SK-N-SH (cell line): ENCODE data around the gene BIN2. TPM values are rescaled to one million over a fixed set of nuclear protein-coding genes. Genes with fewer than 3 reads are reported as not detected.
"Not testable (repeated sequence)": the region's sequence is repeated elsewhere in the genome, so short reads cannot be mapped to it uniquely, and the experiment has no call there.

Source experiments
- CTCF ChIA-PET: fragments of 300-600, 350-600 bp; formaldehyde crosslinking; extraction: SDS; loops from one replicate; lab custom pipeline; 2021; lab: Yijun Ruan, JAX
- POLR2A ChIA-PET: fragments of 350-600 bp; sonication (Branson Sonifier 250); formaldehyde crosslinking; extraction: SDS; loops from one replicate; lab custom pipeline; 2020; ENCODE audit warnings: antibody characterized with exemption, inconsistent platforms; lab: Yijun Ruan, JAX
- DNase-seq: peaks from one replicate; pipeline ENCODE4 v3.0.0; 2012
- H2AFZ ChIP-seq: fragments of 200-600 bp; sonication (generic); 2 replicates; pipeline ENCODE4 v1.8.1; 2016; ENCODE audit warnings: antibody characterized with exemption, mild to moderate bottlenecking, low read depth
- H3F3A ChIP-seq: fragments of 200-600 bp; sonication (generic); replicated peaks from 2 replicates; pipeline ENCODE3; 2016; ENCODE audit warnings: antibody characterized with exemption, mild to moderate bottlenecking; ENCODE audit not compliant: insufficient read depth
- H3K27ac ChIP-seq, 2 experiments: fragments of 200-500 bp in 1 of 2; fragments of 200-600 bp in 1 of 2; sonication (Bioruptor generic) in 1 of 2; sonication (generic), shearing (Covaris generic) in 1 of 2; 2 replicates each; pipeline versions ENCODE4 v1.5.1 to v1.6.1; 2014 to 2016; ENCODE audit warnings: low read depth in 2 of 2, inconsistent platforms in 1 of 2, low read length in 1 of 2, mild to moderate bottlenecking in 1 of 2, mixed read lengths in 1 of 2
- H3K27me3 ChIP-seq: fragments of 200-600 bp; sonication (generic), shearing (Covaris generic); 2 replicates; pipeline ENCODE4 v1.6.1; 2016; ENCODE audit warnings: mixed run types; ENCODE audit not compliant: insufficient read depth
- H3K36me3 ChIP-seq, 2 experiments: fragments of 200-500 bp in 1 of 2; fragments of 200-600 bp in 1 of 2; sonication (Bioruptor generic) in 1 of 2; sonication (generic) in 1 of 2; replicated peaks in 1 of 2; 2 replicates each; pipeline versions ENCODE3 to v1.5.1; 2014 to 2016; ENCODE audit warnings: low read length in 1 of 2, mild to moderate bottlenecking in 1 of 2; ENCODE audit not compliant: insufficient read depth in 2 of 2, control insufficient read depth in 1 of 2
- H3K4me1 ChIP-seq, 2 experiments: fragments of 200-500 bp in 1 of 2; fragments of 200-600 bp in 1 of 2; sonication (Bioruptor generic) in 1 of 2; sonication (generic), shearing (Covaris generic) in 1 of 2; 2 replicates each; pipeline versions ENCODE4 v1.5.1 to v1.6.1; 2014 to 2016; ENCODE audit warnings: low read depth in 1 of 2, low read length in 1 of 2, mixed run types in 1 of 2; ENCODE audit not compliant: insufficient read depth in 2 of 2, control insufficient read depth in 1 of 2
- H3K4me2 ChIP-seq: fragments of 200-600 bp; sonication (generic), shearing (Covaris generic); 2 replicates; pipeline ENCODE4 v1.6.1; 2017; ENCODE audit warnings: mixed run types
- H3K4me3 ChIP-seq, 2 experiments: fragments of 200-500 bp in 1 of 2; fragments of 200-600 bp in 1 of 2; sonication (Bioruptor generic) in 1 of 2; sonication (generic), shearing (Covaris generic) in 1 of 2; 2 replicates each; pipeline versions ENCODE4 v1.5.1 to v1.8.1; 2014 to 2016; ENCODE audit warnings: low read depth in 2 of 2, inconsistent platforms in 1 of 2, low read length in 1 of 2, mild to moderate bottlenecking in 1 of 2, mixed read lengths in 1 of 2, moderate library complexity in 1 of 2
- H3K79me2 ChIP-seq: fragments of 200-600 bp; sonication (generic); 2 replicates; pipeline ENCODE4 v1.8.1; 2017; ENCODE audit warnings: mild to moderate bottlenecking; ENCODE audit not compliant: insufficient read depth
- H3K9ac ChIP-seq: fragments of 200-600 bp; sonication (generic); 2 replicates; pipeline ENCODE4 v1.6.1; 2017; ENCODE audit warnings: mixed run types
- H3K9me2 ChIP-seq: fragments of 200-600 bp; sonication (generic); 2 replicates; pipeline ENCODE4 v1.6.1; 2017; ENCODE audit warnings: mixed run types
- H3K9me3 ChIP-seq: fragments of 200-600 bp; sonication (generic); 2 replicates; pipeline ENCODE4 v1.6.1; 2017; ENCODE audit warnings: mixed run types, mild to moderate bottlenecking, moderate library complexity
- H4K20me1 ChIP-seq: fragments of 200-600 bp; sonication (generic); 2 replicates; pipeline ENCODE4 v1.6.1; 2017; ENCODE audit warnings: mild to moderate bottlenecking, mixed run types; ENCODE audit not compliant: insufficient read depth
- FOSL2 ChIP-seq: IDR thresholded peaks from 2 replicates; pipeline ENCODE4 v1.4.0; 2012; ENCODE audit warnings: low read depth, mild to moderate bottlenecking, moderate library complexity, borderline replicate concordance
- FOXJ3 ChIP-seq: sonication (generic); formaldehyde crosslinking; IDR thresholded peaks from 2 replicates; pipeline ENCODE4 v1.5.1; 2020; ENCODE audit warnings: mild to moderate bottlenecking, missing genetic modification reagents
- FOXM1 ChIP-seq: IDR thresholded peaks from 2 replicates; pipeline ENCODE4 v1.4.0; 2012; ENCODE audit warnings: low read depth, mild to moderate bottlenecking
- MEF2A ChIP-seq: IDR thresholded peaks from 2 replicates; pipeline ENCODE4 v1.4.0; 2012; ENCODE audit warnings: low read depth, borderline replicate concordance
- NFIC ChIP-seq: IDR thresholded peaks from 2 replicates; pipeline ENCODE4 v1.4.0; 2012; ENCODE audit warnings: borderline replicate concordance
- RAD21 ChIP-seq: IDR thresholded peaks from 2 replicates; pipeline ENCODE4 v1.6.1; 2012; ENCODE audit warnings: mild to moderate bottlenecking, low read length
- RFX5 ChIP-seq: IDR thresholded peaks from 2 replicates; pipeline ENCODE4 v1.6.1; 2012; ENCODE audit warnings: mild to moderate bottlenecking, improper control_type of control experiment, low read length
- SMC3 ChIP-seq: IDR thresholded peaks from 2 replicates; pipeline ENCODE4 v1.6.1; 2012; ENCODE audit warnings: low read depth, low read length, improper control_type of control experiment
- WGBS: methylation state at CpG from one replicate; pipeline ENCODE4 v1.1.6; 2017; ENCODE audit warnings: low lambda C conversion rate; 5-methylcytosine and 5-hydroxymethylcytosine counted together
- polyA plus RNA-seq, 3 experiments: library from polyadenylated mRNA; depleted of rRNA; stranded (reverse); fragments of >200 nt; gene quantifications; 2 replicates each; pipeline ENCODE4 v1.2.3, GENCODE V29; 2012
- TF ChIP-seq, protein P1 (sequence below): IDR thresholded peaks from 2 replicates; pipeline ENCODE4; 2012
- TF ChIP-seq, protein P2 (sequence below): fragments of 200-600 bp; sonication (generic); IDR thresholded peaks from 2 replicates; pipeline ENCODE4 v1.6.1; 2017; ENCODE audit warnings: antibody characterized with exemption, mild to moderate bottlenecking, moderate library complexity

BIN2 gene
- polyA plus RNA-seq, 1 of the 3 experiments (the other 2 are of a cell fraction), result not detected

DNA sequence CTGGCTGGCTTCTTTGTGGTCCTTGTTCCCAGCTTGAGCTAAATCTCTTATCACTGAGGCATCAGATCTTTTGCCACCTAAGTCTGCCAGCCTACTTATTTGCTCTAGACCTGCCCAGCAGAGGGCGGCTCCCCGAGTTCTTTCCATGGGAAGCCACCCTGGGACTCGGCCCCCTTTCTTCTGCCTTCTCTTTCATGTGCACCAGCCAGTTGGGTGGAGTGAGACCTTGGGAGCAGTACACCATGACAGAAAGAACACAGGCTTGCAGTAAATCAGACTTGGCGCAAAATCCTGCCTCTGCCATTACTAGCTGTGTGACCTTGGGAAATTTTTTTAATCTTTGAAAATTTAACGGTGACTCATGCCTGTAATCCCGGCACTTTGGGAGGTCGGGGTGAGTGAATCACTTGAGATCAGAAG is 61.2 kb downstream of the BIN2 start:
- ChIA-PET CTCF (interaction anchor here (0.6 to 2.8 kb wide), 9 partner anchors 9 to 269 kb away, joined by 3 to 11 read pairs (median 4); no protein-coding TSS in a partner anchor), POLR2A (interaction anchor here (0.7 kb wide), 1 partner anchor 268 kb away, joined by 4 read pairs; no protein-coding TSS in a partner anchor)
- Histone ChIP-seq H3K27ac (peak overlapping the region in 1 of 2 experiments; percentile 43; a peak in 2 of 4 replicates), H3F3A (peaks cover 3% of the 10 kb centered on the region), H3K4me3 (no peak overlapping the region; a peak in 1 of 4 replicates), H2AFZ (no peak overlapping the region), H3K9me2 (no peaks in the 10 kb centered on the region), H3K27me3 (no peaks in the 10 kb centered on the region), H4K20me1 (0 out of 2 replicates have a peak, but pooled peaks cover 3% of the 10 kb centered on the region), H3K9ac (no peak overlapping the region), H3K4me1 (peaks cover 0 to 5% of the 10 kb centered on the region in 2 experiments; a peak in 1 of 4 replicates), H3K9me3 (no peaks in the 10 kb centered on the region), H3K4me2 (no peak overlapping the region), H3K79me2 (peaks cover 18% of the 10 kb centered on the region), H3K36me3 (no peaks in the 10 kb centered on the region)
- TF ChIP-seq FOSL2 (peak; percentile 19; the same call in 1 of the 2 replicates), SMC3 (peak; percentile 29; the same call in 1 of the 2 replicates), RAD21 (peak; percentile 18; the same call in 1 of the 2 replicates)
- TF ChIP-seq, protein P1, sequence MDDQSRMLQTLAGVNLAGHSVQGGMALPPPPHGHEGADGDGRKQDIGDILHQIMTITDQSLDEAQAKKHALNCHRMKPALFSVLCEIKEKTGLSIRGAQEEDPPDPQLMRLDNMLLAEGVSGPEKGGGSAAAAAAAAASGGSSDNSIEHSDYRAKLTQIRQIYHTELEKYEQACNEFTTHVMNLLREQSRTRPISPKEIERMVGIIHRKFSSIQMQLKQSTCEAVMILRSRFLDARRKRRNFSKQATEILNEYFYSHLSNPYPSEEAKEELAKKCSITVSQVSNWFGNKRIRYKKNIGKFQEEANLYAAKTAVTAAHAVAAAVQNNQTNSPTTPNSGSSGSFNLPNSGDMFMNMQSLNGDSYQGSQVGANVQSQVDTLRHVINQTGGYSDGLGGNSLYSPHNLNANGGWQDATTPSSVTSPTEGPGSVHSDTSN, result no peak
- TF ChIP-seq, protein P2, sequence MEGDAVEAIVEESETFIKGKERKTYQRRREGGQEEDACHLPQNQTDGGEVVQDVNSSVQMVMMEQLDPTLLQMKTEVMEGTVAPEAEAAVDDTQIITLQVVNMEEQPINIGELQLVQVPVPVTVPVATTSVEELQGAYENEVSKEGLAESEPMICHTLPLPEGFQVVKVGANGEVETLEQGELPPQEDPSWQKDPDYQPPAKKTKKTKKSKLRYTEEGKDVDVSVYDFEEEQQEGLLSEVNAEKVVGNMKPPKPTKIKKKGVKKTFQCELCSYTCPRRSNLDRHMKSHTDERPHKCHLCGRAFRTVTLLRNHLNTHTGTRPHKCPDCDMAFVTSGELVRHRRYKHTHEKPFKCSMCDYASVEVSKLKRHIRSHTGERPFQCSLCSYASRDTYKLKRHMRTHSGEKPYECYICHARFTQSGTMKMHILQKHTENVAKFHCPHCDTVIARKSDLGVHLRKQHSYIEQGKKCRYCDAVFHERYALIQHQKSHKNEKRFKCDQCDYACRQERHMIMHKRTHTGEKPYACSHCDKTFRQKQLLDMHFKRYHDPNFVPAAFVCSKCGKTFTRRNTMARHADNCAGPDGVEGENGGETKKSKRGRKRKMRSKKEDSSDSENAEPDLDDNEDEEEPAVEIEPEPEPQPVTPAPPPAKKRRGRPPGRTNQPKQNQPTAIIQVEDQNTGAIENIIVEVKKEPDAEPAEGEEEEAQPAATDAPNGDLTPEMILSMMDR, result peak; percentile 51
- WGBS, result 50% methylated on average over 7 of the region's 7 CpGs
- no peak for DNase-seq

DNA sequence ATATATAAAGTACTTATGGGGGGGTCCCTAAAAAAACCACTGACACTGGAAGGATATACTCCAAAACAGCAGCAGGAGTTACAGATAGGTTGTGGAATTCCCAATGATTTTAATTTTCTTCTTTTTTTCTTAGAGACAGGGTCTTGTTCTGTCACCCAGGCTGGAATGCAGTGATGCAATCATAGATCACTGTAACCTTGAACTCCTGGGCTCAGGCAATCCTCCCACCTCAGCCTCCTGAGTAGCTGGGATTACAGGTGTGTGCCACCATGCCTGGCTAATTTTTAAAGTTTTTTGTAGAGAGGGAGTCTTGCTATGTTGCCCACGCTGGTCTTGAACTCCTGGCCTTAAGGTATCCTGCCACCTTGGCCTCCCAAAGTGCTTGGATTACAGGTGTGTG is 64.4 kb downstream of the BIN2 start:
- H3K4me3 ChIP-seq, H4K20me1 ChIP-seq, H2AFZ ChIP-seq, H3K27me3 ChIP-seq, H3K4me2 ChIP-seq, DNase-seq, H3K36me3 ChIP-seq, H3F3A ChIP-seq, H3K9me2 ChIP-seq, H3K9ac ChIP-seq, H3K9me3 ChIP-seq, H3K4me1 ChIP-seq, POLR2A ChIA-PET, H3K27ac ChIP-seq: not testable (repeated sequence)
- CTCF ChIA-PET, result interaction anchor here (2.4 to 2.8 kb wide), 2 partner anchors 10 to 82 kb away, joined by 6 to 7 read pairs; no protein-coding TSS in a partner anchor
- 100% methylated on average over 1 of the region's 1 CpG for WGBS
- peaks cover 16% of the 10 kb centered on the region for H3K79me2 ChIP-seq

DNA sequence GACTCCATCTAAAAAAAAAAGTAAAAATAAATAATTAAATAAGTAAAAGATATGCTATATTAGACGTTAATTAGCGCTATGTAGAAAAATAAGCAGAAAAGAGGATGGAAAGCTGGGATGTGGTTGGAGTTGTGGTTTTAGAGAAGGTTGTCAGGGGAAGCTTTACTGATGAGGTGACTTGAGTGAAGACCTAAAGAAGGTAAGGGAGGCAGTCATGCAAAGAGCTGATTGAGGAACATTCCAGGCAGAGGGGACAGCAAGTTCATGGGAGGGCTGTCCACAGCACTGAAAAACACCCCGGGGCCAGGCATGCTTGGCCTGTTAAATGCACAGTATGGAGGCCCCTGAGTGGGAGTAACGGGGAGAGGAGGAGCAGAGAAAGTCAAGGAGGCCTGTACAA is 69.4 kb downstream of the BIN2 start:
- H3K4me2 ChIP-seq, result no peak overlapping the region
- H3K27me3 ChIP-seq, result no peaks in the 10 kb centered on the region
- 90% methylated on average over 4 of the region's 4 CpGs for WGBS
- CTCF ChIA-PET, result interaction anchor here (0.9 to 1.3 kb wide), 2 partner anchors 86 to 490 kb away, joined by 3 to 7 read pairs; no protein-coding TSS in a partner anchor
- H3K9ac ChIP-seq, result no peak overlapping the region
- POLR2A ChIA-PET, result no interaction called here
- no peaks in the 10 kb centered on the region for H3K9me2 ChIP-seq
- no peaks in the 10 kb centered on the region for H3K9me3 ChIP-seq
- no peaks in the 10 kb centered on the region for H4K20me1 ChIP-seq
- TF ChIP-seq FOXJ3 (no peak), RAD21 (no peak), FOXM1 (no peak), RFX5 (no peak), MEF2A (no peak), NFIC (no peak), SMC3 (no peak)
- TF ChIP-seq, protein P1, result no peak
- H2AFZ ChIP-seq, result no peak overlapping the region
- no peaks in the 10 kb centered on the region for H3K4me1 ChIP-seq
- H3K4me3 ChIP-seq, result no peak overlapping the region
- H3K36me3 ChIP-seq, result peaks cover 0 to 11% of the 10 kb centered on the region in 2 experiments
- DNase-seq, result no peak
- H3K27ac ChIP-seq, result no peak overlapping the region
- no peaks in the 10 kb centered on the region for H3F3A ChIP-seq
- peaks cover 16% of the 10 kb centered on the region; the same call in 1 of the 2 replicates for H3K79me2 ChIP-seq
